Measurements from ENCODE around the gene NEDD8.

The NEDD8 gene

GRCh38 chr14:24232121-24232644, at the start of gene NEDD8:
Gene NEDD8, minus strand, starts transcription at chr14:24232367. Its CDS starts 100 bp downstream, at chr14:24232267.
- FAIRE-seq: no peak

GRCh38 chr14:24281636-24282035, 49.5 kb upstream of the NEDD8 start:
- FAIRE-seq: no peak

GRCh38 chr14:24280797-24281460, 48.8 kb upstream of the NEDD8 start:
- no peak for FAIRE-seq

GRCh38 chr14:24279301-24280186, 47.4 kb upstream of the NEDD8 start:
- no peak for FAIRE-seq

- FAIRE-seq: no peak
These were observed 46.3 kb upstream of the NEDD8 start for GRCh38 chr14:24278424-24278823.

GRCh38 chr14:24277606-24278321, 45.6 kb upstream of the NEDD8 start:
- FAIRE-seq: no peak

- no peak for FAIRE-seq
These were observed 44.9 kb upstream of the NEDD8 start for GRCh38 chr14:24277071-24277470.

- FAIRE-seq: no peak
These were observed 42.0 kb upstream of the NEDD8 start for GRCh38 chr14:24274101-24274543.

GRCh38 chr14:24273422-24273998, 41.3 kb upstream of the NEDD8 start:
- no peak for FAIRE-seq

GRCh38 chr14:24272467-24272866, 40.3 kb upstream of the NEDD8 start:
- no peak for FAIRE-seq

GRCh38 chr14:24271834-24272263, 39.7 kb upstream of the NEDD8 start:
- no peak for FAIRE-seq

GRCh38 chr14:24271134-24271833, 39.1 kb upstream of the NEDD8 start, which contains the start of gene RABGGTA:
Gene RABGGTA, minus strand, starts transcription at chr14:24271597. Its CDS starts 482 bp downstream, at chr14:24271115.
- no peak for FAIRE-seq

- no peak for FAIRE-seq
These were observed 38.5 kb upstream of the NEDD8 start for GRCh38 chr14:24270537-24271133.

GRCh38 chr14:24269910-24270536, 37.9 kb upstream of the NEDD8 start:
- FAIRE-seq: no peak

GRCh38 chr14:24269368-24269767, 37.2 kb upstream of the NEDD8 start:
- FAIRE-seq: no peak

GRCh38 chr14:24268225-24268624, 36.1 kb upstream of the NEDD8 start:
- FAIRE-seq: no peak

- no peak for FAIRE-seq
These were observed 35.3 kb upstream of the NEDD8 start for GRCh38 chr14:24267516-24267915.

- FAIRE-seq: no peak
These were observed 34.4 kb upstream of the NEDD8 start for GRCh38 chr14:24266344-24267244.

- no peak for FAIRE-seq
These were observed 32.1 kb upstream of the NEDD8 start for GRCh38 chr14:24264298-24264697.

GRCh38 chr14:24263848-24264247, 31.7 kb upstream of the NEDD8 start:
- FAIRE-seq: no peak

Data from islet of Langerhans (tissue), 1 donor.